IMR-90 (cell line): ENCODE measurements around the gene ERCC8.

Source experiments
- BHLHE40 ChIP-seq: fragments of 150-350 bp; IDR thresholded peaks from 2 replicates; pipeline ENCODE4 v1.6.1; 2016; ENCODE audit warnings: mild to moderate bottlenecking, low read depth, low read length
- CTCF ChIP-seq: conservative IDR thresholded peaks from 2 replicates; pipeline ENCODE4 v1.5.1; 2012; ENCODE audit warnings: mild to moderate bottlenecking, low read depth, low read length, improper control_type of control experiment
- ELK1 ChIP-seq: fragments of 150-350 bp; IDR thresholded peaks from 2 replicates; pipeline ENCODE4 v1.6.1; 2016; ENCODE audit warnings: low read depth, mild to moderate bottlenecking, low read length, moderate library complexity, borderline replicate concordance
- RAD21 ChIP-seq: IDR thresholded peaks from 2 replicates; pipeline ENCODE4 v1.6.1; 2012; ENCODE audit warnings: low read length, improper control_type of control experiment

GRCh38 chr5:60927450-60927849 is 17.4 kb downstream of the ERCC8 start:
- no peak for TF ChIP-seq CTCF
- TF ChIP-seq RAD21 = no peak
- TF ChIP-seq BHLHE40 = no peak
- no peak for TF ChIP-seq ELK1
